ENCODE measurements around the gene C13orf42. TPM values are rescaled to one million over a fixed set of nuclear protein-coding genes. Genes with fewer than 3 reads are reported as not detected.

C13orf42 gene
- total RNA-seq, 1 experiment from 2014 or later, result not detected

DNA sequence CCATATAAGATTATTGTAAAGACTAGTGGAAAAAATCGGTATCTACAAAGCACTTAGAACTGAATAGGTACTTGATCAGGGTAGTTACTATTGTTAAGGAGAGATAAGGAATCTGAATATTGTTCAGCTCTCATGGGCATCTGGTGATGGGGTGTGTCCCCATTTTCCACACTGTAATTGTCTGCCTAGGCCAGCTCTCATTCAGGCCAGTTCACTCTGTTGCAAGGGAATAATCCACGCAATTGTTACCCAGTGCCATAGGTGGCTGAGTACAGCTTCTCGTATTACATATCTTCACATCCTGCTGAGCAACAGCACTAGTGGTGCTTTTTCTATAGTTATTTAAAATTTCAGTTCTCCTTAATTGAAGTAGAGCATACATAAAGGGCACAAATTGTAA is 45.6 kb upstream of the C13orf42 start:
- ChIA-PET RAD21 (ENCODE audit: low non-redundant PET in 1 of 2, low total read pairs in 2 of 2, uncharacterized antibody in 2 of 2, unreplicated experiment in 2 of 2) (no interaction called here), POLR2A (no interaction called here), CTCF (interaction anchor here (1.9 kb wide), 1 partner anchor 130 kb away, joined by 10 read pairs; no protein-coding TSS in a partner anchor)
- H3K4me3 ChIP-seq (replicated peaks in 1 of 2; ENCODE audit: low read depth in 1 of 2, low read length in 2 of 2), result no peak overlapping the region
- intact Hi-C loops (cut with micrococcal nuclease), result no loop called here
- H3K4me1 ChIP-seq (ENCODE audit: control insufficient read depth in 1 of 2, insufficient read depth in 2 of 2, low read length in 2 of 2), result no peaks in the 10 kb centered on the region
- no peak overlapping the region for H3K27ac ChIP-seq (ENCODE audit: low read depth, low read length)
- DNase-seq (ENCODE audit: low read depth, low spot score), result no peak
- no peaks in the 10 kb centered on the region for H3K79me2 ChIP-seq (ENCODE audit: insufficient read depth, low read length)
- no peaks in the 10 kb centered on the region for H3K9me2 ChIP-seq (ENCODE audit: insufficient read depth)
- TF ChIP-seq POLR2AphosphoS5 (IDR thresholded peaks at IDR 0.05; ENCODE audit: low read depth, low read length) (no peak), EZH2 (IDR thresholded peaks at IDR 0.05) (no peak), ELF1 (IDR thresholded peaks at IDR 0.05; ENCODE audit: borderline replicate concordance, low read depth) (no peak), SIN3A (IDR thresholded peaks at IDR 0.05; ENCODE audit: low read depth) (no peak), ZNF274 (IDR thresholded peaks at IDR 0.05; ENCODE audit: low read depth, low read length) (no peak), ZFX (IDR thresholded peaks at IDR 0.05) (no peak), CBX3 (IDR thresholded peaks at IDR 0.05; ENCODE audit: low read depth) (no peak), EZH2phosphoT487 (IDR thresholded peaks at IDR 0.05; ENCODE audit: borderline replicate concordance) (no peak), CEBPB (IDR thresholded peaks at IDR 0.05; ENCODE audit: low read depth) (no peak), YY1 (IDR thresholded peaks at IDR 0.05; ENCODE audit: extremely low read depth, insufficient replicate concordance, low read depth, low read length) (no peak)
- TF ChIP-seq, protein P1, sequence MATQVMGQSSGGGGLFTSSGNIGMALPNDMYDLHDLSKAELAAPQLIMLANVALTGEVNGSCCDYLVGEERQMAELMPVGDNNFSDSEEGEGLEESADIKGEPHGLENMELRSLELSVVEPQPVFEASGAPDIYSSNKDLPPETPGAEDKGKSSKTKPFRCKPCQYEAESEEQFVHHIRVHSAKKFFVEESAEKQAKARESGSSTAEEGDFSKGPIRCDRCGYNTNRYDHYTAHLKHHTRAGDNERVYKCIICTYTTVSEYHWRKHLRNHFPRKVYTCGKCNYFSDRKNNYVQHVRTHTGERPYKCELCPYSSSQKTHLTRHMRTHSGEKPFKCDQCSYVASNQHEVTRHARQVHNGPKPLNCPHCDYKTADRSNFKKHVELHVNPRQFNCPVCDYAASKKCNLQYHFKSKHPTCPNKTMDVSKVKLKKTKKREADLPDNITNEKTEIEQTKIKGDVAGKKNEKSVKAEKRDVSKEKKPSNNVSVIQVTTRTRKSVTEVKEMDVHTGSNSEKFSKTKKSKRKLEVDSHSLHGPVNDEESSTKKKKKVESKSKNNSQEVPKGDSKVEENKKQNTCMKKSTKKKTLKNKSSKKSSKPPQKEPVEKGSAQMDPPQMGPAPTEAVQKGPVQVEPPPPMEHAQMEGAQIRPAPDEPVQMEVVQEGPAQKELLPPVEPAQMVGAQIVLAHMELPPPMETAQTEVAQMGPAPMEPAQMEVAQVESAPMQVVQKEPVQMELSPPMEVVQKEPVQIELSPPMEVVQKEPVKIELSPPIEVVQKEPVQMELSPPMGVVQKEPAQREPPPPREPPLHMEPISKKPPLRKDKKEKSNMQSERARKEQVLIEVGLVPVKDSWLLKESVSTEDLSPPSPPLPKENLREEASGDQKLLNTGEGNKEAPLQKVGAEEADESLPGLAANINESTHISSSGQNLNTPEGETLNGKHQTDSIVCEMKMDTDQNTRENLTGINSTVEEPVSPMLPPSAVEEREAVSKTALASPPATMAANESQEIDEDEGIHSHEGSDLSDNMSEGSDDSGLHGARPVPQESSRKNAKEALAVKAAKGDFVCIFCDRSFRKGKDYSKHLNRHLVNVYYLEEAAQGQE (IDR thresholded peaks at IDR 0.05; ENCODE audit: low read depth), result no peak
- TF ChIP-seq, protein P2, sequence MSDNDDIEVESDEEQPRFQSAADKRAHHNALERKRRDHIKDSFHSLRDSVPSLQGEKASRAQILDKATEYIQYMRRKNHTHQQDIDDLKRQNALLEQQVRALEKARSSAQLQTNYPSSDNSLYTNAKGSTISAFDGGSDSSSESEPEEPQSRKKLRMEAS (IDR thresholded peaks at IDR 0.05), result no peak
- TF ChIP-seq, protein P3, sequence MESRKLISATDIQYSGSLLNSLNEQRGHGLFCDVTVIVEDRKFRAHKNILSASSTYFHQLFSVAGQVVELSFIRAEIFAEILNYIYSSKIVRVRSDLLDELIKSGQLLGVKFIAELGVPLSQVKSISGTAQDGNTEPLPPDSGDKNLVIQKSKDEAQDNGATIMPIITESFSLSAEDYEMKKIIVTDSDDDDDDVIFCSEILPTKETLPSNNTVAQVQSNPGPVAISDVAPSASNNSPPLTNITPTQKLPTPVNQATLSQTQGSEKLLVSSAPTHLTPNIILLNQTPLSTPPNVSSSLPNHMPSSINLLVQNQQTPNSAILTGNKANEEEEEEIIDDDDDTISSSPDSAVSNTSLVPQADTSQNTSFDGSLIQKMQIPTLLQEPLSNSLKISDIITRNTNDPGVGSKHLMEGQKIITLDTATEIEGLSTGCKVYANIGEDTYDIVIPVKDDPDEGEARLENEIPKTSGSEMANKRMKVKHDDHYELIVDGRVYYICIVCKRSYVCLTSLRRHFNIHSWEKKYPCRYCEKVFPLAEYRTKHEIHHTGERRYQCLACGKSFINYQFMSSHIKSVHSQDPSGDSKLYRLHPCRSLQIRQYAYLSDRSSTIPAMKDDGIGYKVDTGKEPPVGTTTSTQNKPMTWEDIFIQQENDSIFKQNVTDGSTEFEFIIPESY (IDR thresholded peaks at IDR 0.05; ENCODE audit: extremely low read depth, insufficient replicate concordance, low read length), result no peak
- BruUV-seq (replicated peaks), result no TSS peak
- no peaks in the 10 kb centered on the region for H3K36me3 ChIP-seq (ENCODE audit: control insufficient read depth in 1 of 2, insufficient read depth in 2 of 2, low read length in 2 of 2)
- no peaks in the 10 kb centered on the region for H3K9me3 ChIP-seq (ENCODE audit: control insufficient read depth in 1 of 2, insufficient read depth in 1 of 2, low read depth in 1 of 2, low read length in 2 of 2)
- no peak overlapping the region for H2AFZ ChIP-seq (ENCODE audit: low read depth, low read length, poor library complexity, severe bottlenecking)
- no peak for ATAC-seq
- H3K9ac ChIP-seq (ENCODE audit: low read length), result no peak overlapping the region
- H3K4me2 ChIP-seq (ENCODE audit: low read length), result no peak overlapping the region
- H3K27me3 ChIP-seq (ENCODE audit: insufficient read depth, low read length), result peaks cover 6% of the 10 kb centered on the region; the same call in 1 of the 2 replicates
- no peaks in the 10 kb centered on the region for H4K20me1 ChIP-seq (ENCODE audit: insufficient read depth)
